ENCODE results near the gene USP17L18. TPM values are rescaled to one million over a fixed set of nuclear protein-coding genes. Genes with fewer than 3 reads are reported as not detected.
"Not testable (repeated sequence)": the region's sequence is repeated elsewhere in the genome, so short reads cannot be mapped to it uniquely, and the experiment has no call there.

USP17L18 gene
- total RNA-seq, 2 experiments from 2014 or later = not detected

DNA sequence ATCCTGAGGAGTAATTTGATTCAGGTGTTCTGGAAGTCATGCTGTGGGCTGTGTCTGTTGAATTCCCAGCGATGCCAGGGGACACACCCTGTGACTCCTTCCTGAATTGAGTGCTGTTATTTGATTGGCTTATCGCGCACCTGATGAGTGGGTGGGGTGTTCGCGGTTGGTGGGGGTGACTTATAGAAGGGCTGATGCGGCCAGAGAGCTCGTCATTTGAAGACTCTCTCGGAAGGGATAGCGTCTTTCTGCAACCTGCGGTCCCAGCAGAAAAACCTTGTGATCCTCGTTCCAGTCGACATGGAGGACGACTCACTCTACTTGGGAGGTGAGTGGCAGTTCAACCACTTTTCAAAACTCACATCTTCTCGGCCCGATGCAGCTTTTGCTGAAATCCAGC, 18.9 kb downstream of the USP17L18 start, which contains the start of gene USP17L22:
Gene USP17L22, plus strand, starts transcription at position 301 of the 400 bp plus-strand sequence. Its CDS starts 0 bp downstream, at position 301.
- intact Hi-C loops (cut with micrococcal nuclease); H3K4me3 Mint-ChIP-seq; H3K4me1 Mint-ChIP-seq (ENCODE audit: low read depth); H3K27me3 Mint-ChIP-seq (ENCODE audit: low read depth); DNase-seq; CTCF ChIA-PET; H3K36me3 Mint-ChIP-seq (ENCODE audit: low read depth); H3K27ac Mint-ChIP-seq; H3K9me3 Mint-ChIP-seq: not testable (repeated sequence)

DNA sequence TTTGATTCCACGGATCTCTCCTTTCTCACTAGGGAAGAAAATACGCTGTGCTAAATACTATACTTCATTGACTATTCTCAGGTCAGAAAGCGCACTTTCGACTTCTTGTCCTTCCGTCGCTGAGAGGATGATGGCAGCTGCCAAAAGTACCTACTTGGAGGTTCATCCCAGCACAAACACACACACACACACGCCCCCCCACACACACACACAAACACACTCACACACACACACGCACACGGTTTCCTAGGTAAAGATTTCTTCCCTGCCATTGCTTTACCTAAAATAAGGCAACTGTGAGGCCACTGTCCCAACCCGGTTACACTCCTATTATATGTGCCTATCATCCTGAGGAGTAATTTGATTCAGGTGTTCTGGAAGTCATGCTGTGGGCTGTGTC, 23.3 kb downstream of the USP17L18 start:
- CTCF ChIA-PET; intact Hi-C loops (cut with micrococcal nuclease); H3K36me3 Mint-ChIP-seq (ENCODE audit: low read depth); H3K9me3 Mint-ChIP-seq; H3K27ac Mint-ChIP-seq; H3K27me3 Mint-ChIP-seq (ENCODE audit: low read depth); H3K4me3 Mint-ChIP-seq; H3K4me1 Mint-ChIP-seq (ENCODE audit: low read depth): not testable (repeated sequence)
- DNase-seq = peak; percentile 5

Other genes with a start within 250 kb of the USP17L18 start
- gene FAM90A26, start 78.2 kb upstream of the USP17L18 start, total RNA-seq = not detected
- gene USP17L10, start 38.0 kb upstream of the USP17L18 start, total RNA-seq = not detected
- gene USP17L11, start 33.2 kb upstream of the USP17L18 start, total RNA-seq = not detected
- not detected for gene USP17L12, start 28.5 kb upstream of the USP17L18 start, total RNA-seq
- gene USP17L13, start 23.7 kb upstream of the USP17L18 start, total RNA-seq = not detected
- not detected for gene USP17L15, start 14.2 kb upstream of the USP17L18 start, total RNA-seq
- not detected for gene USP17L17, start 4.8 kb upstream of the USP17L18 start, total RNA-seq
- not detected for gene USP17L19, start 4.7 kb downstream of the USP17L18 start, total RNA-seq
- gene USP17L20, start 9.5 kb downstream of the USP17L18 start, total RNA-seq = not detected
- gene USP17L21, start 14.2 kb downstream of the USP17L18 start, total RNA-seq = not detected
- not detected for gene USP17L22, start 19.0 kb downstream of the USP17L18 start, total RNA-seq
- not detected for gene USP17L24, start 76.5 kb downstream of the USP17L18 start, total RNA-seq
- not detected for gene USP17L25, start 81.3 kb downstream of the USP17L18 start, total RNA-seq
- not detected for gene USP17L26, start 86.0 kb downstream of the USP17L18 start, total RNA-seq
- not detected for gene USP17L5, start 90.8 kb downstream of the USP17L18 start, total RNA-seq
- gene USP17L27, start 95.5 kb downstream of the USP17L18 start, total RNA-seq = not detected
- gene USP17L28, start 100.3 kb downstream of the USP17L18 start, total RNA-seq = not detected
- gene USP17L29, start 105.0 kb downstream of the USP17L18 start, total RNA-seq = not detected
- not detected for gene USP17L30, start 114.5 kb downstream of the USP17L18 start, total RNA-seq
- not detected for gene DEFB131A, start 195.8 kb downstream of the USP17L18 start, total RNA-seq